HCT116 (cell line): ENCODE results near the gene RIMS1. TPM values are rescaled to one million over a fixed set of nuclear protein-coding genes. Genes with fewer than 3 reads are reported as not detected.

Source experiments
- ATAC-seq: fragments of 200-7000 bp; cut with Tn5 transposase; 2 replicates; pipeline ENCODE4 v1.9.1; 2020; ENCODE audit warnings: mild to moderate bottlenecking, moderate library complexity
- BruUV-seq: library from RNA; stranded (reverse); fragments of 400-500 nt; replicated peaks from 2 replicates; lab custom pipeline; 2021; lab: Mats Ljungman, UMichigan
- CTCF ChIA-PET: fragments of 300-600 bp; sonication (Branson Sonifier 250); formaldehyde crosslinking; loops from one replicate; lab custom pipeline; 2021; ENCODE audit warnings: antibody characterized with exemption; lab: Charles Lee
- POLR2A ChIA-PET: fragments of 300-600, 350-600 bp; sonication (Branson Sonifier 250); formaldehyde crosslinking; loops from one replicate; lab custom pipeline; 2021; ENCODE audit warnings: antibody characterized with exemption; lab: Charles Lee
- RAD21 ChIA-PET, 2 experiments: fragments of 300-600 bp; sonication (Branson Sonifier 250); formaldehyde crosslinking; loops; one replicate each; lab custom pipeline; 2023; ENCODE audit warnings: low total read pairs in 2 of 2; ENCODE audit not compliant: uncharacterized antibody in 2 of 2, unreplicated experiment in 2 of 2, low non-redundant PET in 1 of 2; lab: Charles Lee
- DNase-seq: peaks from one replicate; pipeline ENCODE4 v3.0.0-alpha.2; 2010; ENCODE audit warnings: low read depth, low spot score
- H2AFZ ChIP-seq: fragments of 200-600 bp; shearing (Covaris generic), sonication (generic); 2 replicates; pipeline ENCODE4 v1.6.1; 2017; ENCODE audit warnings: low read depth, mixed run types, mixed read lengths, antibody characterized with exemption, low read length; ENCODE audit not compliant: poor library complexity, severe bottlenecking
- H3K27ac ChIP-seq: 2 replicates; pipeline ENCODE4 v1.5.1; 2012; ENCODE audit warnings: low read depth, low read length
- H3K27me3 ChIP-seq: fragments of 200-600 bp; sonication (generic); 2 replicates; pipeline ENCODE4 v1.6.1; 2016; ENCODE audit warnings: mixed run types, low read length, mixed read lengths; ENCODE audit not compliant: insufficient read depth
- H3K36me3 ChIP-seq, 2 experiments: fragments of 200-500 bp in 1 of 2; fragments of 200-600 bp in 1 of 2; sonication (Bioruptor generic) in 1 of 2; sonication (generic) in 1 of 2; 2 replicates each; pipeline versions ENCODE4 v1.5.1 to v1.6.1; 2014 to 2016; ENCODE audit warnings: low read length in 2 of 2, inconsistent platforms in 1 of 2, mixed read lengths in 1 of 2, mixed run types in 1 of 2; ENCODE audit not compliant: insufficient read depth in 2 of 2, control insufficient read depth in 1 of 2
- H3K4me1 ChIP-seq, 2 experiments: fragments of 200-600 bp in 1 of 2; sonication (generic) in 1 of 2; 2 replicates each; pipeline versions ENCODE4 v1.5.1 to v1.6.1; 2012 to 2017; ENCODE audit warnings: low read length in 2 of 2, inconsistent platforms in 1 of 2, mild to moderate bottlenecking in 1 of 2, mixed read lengths in 1 of 2, mixed run types in 1 of 2, moderate library complexity in 1 of 2; ENCODE audit not compliant: insufficient read depth in 2 of 2, control insufficient read depth in 1 of 2
- H3K4me2 ChIP-seq: fragments of 200-600 bp; sonication (generic); 2 replicates; pipeline ENCODE4 v1.6.1; 2017; ENCODE audit warnings: mixed run types, low read length, mixed read lengths
- H3K4me3 ChIP-seq, 2 experiments: fragments of 200-600 bp in 1 of 2; sonication (generic) in 1 of 2; replicated peaks in 1 of 2; 2 replicates each; pipeline ENCODE4 v1.5.1; 2011 to 2016; ENCODE audit warnings: low read length in 2 of 2, control low read depth in 1 of 2, low read depth in 1 of 2, mild to moderate bottlenecking in 1 of 2, mixed read lengths in 1 of 2, mixed run types in 1 of 2
- H3K79me2 ChIP-seq: fragments of 200-600 bp; sonication (generic); 2 replicates; pipeline ENCODE4 v1.6.1; 2017; ENCODE audit warnings: mild to moderate bottlenecking, mixed run types, low read length, moderate library complexity, mixed read lengths; ENCODE audit not compliant: insufficient read depth
- H3K9ac ChIP-seq: fragments of 200-600 bp; sonication (generic); 2 replicates; pipeline ENCODE4 v1.6.1; 2016; ENCODE audit warnings: low read length, mixed read lengths
- H3K9me2 ChIP-seq: fragments of 200-600 bp; sonication (generic), shearing (Covaris generic); 2 replicates; pipeline ENCODE4 v1.6.1; 2017; ENCODE audit warnings: mixed run types, mild to moderate bottlenecking, moderate library complexity; ENCODE audit not compliant: insufficient read depth
- H3K9me3 ChIP-seq, 2 experiments: fragments of 200-500 bp in 1 of 2; fragments of 200-600 bp in 1 of 2; sonication (Bioruptor generic) in 1 of 2; sonication (generic) in 1 of 2; 2 replicates each; pipeline ENCODE4 v1.6.1; 2014 to 2017; ENCODE audit warnings: low read length in 2 of 2, mixed read lengths in 2 of 2, inconsistent platforms in 1 of 2, low read depth in 1 of 2, mild to moderate bottlenecking in 1 of 2, mixed run types in 1 of 2, moderate library complexity in 1 of 2; ENCODE audit not compliant: control insufficient read depth in 1 of 2, insufficient read depth in 1 of 2
- H4K20me1 ChIP-seq: fragments of 200-600 bp; sonication (generic), shearing (Covaris generic); 2 replicates; pipeline ENCODE4 v1.6.1; 2017; ENCODE audit warnings: mixed run types, mild to moderate bottlenecking, moderate library complexity; ENCODE audit not compliant: insufficient read depth
- CBX3 ChIP-seq: IDR thresholded peaks from 2 replicates; pipeline ENCODE4 v1.6.1; 2012; ENCODE audit warnings: low read depth
- CEBPB ChIP-seq: IDR thresholded peaks from 2 replicates; pipeline ENCODE4 v1.6.1; 2012; ENCODE audit warnings: low read depth
- EGR1 ChIP-seq: IDR thresholded peaks from 2 replicates; pipeline ENCODE4 v1.6.1; 2012; ENCODE audit warnings: low read depth
- EZH2 ChIP-seq: fragments of 200-600 bp; sonication (generic); IDR thresholded peaks from 2 replicates; pipeline ENCODE4 v1.6.1; 2017; ENCODE audit warnings: antibody characterized with exemption, mixed run types
- EZH2phosphoT487 ChIP-seq: fragments of 200-600 bp; IDR thresholded peaks from 2 replicates; pipeline ENCODE4 v1.6.1; 2018; ENCODE audit warnings: antibody characterized with exemption, borderline replicate concordance
- FOSL1 ChIP-seq: IDR thresholded peaks from 2 replicates; pipeline ENCODE4 v1.6.1; 2012; ENCODE audit warnings: low read depth
- POLR2AphosphoS5 ChIP-seq: IDR thresholded peaks from 2 replicates; pipeline ENCODE4 v1.6.1; 2011; ENCODE audit warnings: mild to moderate bottlenecking, low read depth, low read length, moderate library complexity
- RAD21 ChIP-seq: IDR thresholded peaks from 2 replicates; pipeline ENCODE4 v1.6.1; 2012; ENCODE audit warnings: low read depth, mild to moderate bottlenecking
- SIN3A ChIP-seq: IDR thresholded peaks from 2 replicates; pipeline ENCODE4 v1.6.1; 2012; ENCODE audit warnings: low read depth
- SP1 ChIP-seq: IDR thresholded peaks from 2 replicates; pipeline ENCODE4 v1.6.1; 2012; ENCODE audit warnings: low read depth
- SRF ChIP-seq: IDR thresholded peaks from 2 replicates; pipeline ENCODE4 v1.6.1; 2012; ENCODE audit warnings: low read depth
- TCF7L2 ChIP-seq: IDR thresholded peaks from 2 replicates; pipeline ENCODE4 v1.7.0; 2011; ENCODE audit warnings: borderline replicate concordance, inconsistent platforms; ENCODE audit not compliant: insufficient read depth, insufficient read length; ENCODE audit errors: extremely low read depth
- YY1 ChIP-seq: IDR thresholded peaks from 2 replicates; pipeline ENCODE4 v1.6.1; 2011; ENCODE audit warnings: low read length, low read depth, moderate library complexity, mild to moderate bottlenecking; ENCODE audit not compliant: insufficient replicate concordance; ENCODE audit errors: extremely low read depth
- ZFX ChIP-seq: fragments of 450-650 bp; IDR thresholded peaks from 2 replicates; pipeline ENCODE4 v1.6.1; 2017
- ZNF274 ChIP-seq: fragments of 200-500 bp; sonication (Bioruptor generic); IDR thresholded peaks from 2 replicates; pipeline ENCODE4 v1.6.1; 2014; ENCODE audit warnings: mild to moderate bottlenecking, low read depth, low read length, inconsistent platforms
- intact Hi-C: fragments of 100-400 bp; cut with micrococcal nuclease; formaldehyde crosslinking; loops from 2 replicates; pipeline ENCODE4 v1.10.0; 2022
- total RNA-seq: library from RNA; stranded (reverse); gene quantifications from one replicate; pipeline ENCODE4 v1.2.1, GENCODE V29; 2021; ENCODE audit not compliant: unreplicated experiment
- TF ChIP-seq, protein P1 (sequence below), 3 experiments: fragments of 200-600 bp in 1 of 3; sonication (generic) in 1 of 3; IDR thresholded peaks in 2 of 3; conservative IDR thresholded peaks in 1 of 3; 2 replicates each; pipeline ENCODE4 v1.5.1; 2012 to 2017; ENCODE audit warnings: low read depth in 2 of 3, low read length in 2 of 3, antibody characterized with exemption in 1 of 3, borderline replicate concordance in 1 of 3, control low read depth in 1 of 3, mild to moderate bottlenecking in 1 of 3, mixed read lengths in 1 of 3, mixed run types in 1 of 3, moderate library complexity in 1 of 3; ENCODE audit not compliant: insufficient read depth in 1 of 3
- TF ChIP-seq, protein P2 (sequence below): IDR thresholded peaks from 2 replicates; pipeline ENCODE4 v1.6.1; 2012
- TF ChIP-seq, protein P3 (sequence below): IDR thresholded peaks from 2 replicates; pipeline ENCODE4 v1.6.1; 2012

RIMS1 gene
- total RNA-seq, 1 experiment from 2014 or later: not detected

DNA sequence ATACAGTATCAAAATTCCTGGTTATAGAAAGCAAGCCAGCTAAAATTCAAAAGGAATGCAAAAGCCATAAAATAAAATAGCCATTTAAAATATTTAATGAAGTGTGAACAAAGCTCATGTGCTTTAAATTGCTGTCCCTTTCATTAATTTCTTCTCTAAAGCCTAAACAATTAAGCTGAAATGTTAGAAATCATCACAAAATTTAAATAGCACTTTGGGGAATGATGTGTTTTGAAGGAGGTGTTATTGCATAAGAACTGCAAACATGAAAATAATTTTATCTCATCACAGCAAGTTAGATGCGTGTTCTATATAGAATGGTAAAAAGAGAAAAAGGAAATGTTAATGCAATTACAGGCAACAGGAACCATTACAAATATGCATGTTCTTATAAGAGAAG, 111.0 kb downstream of the RIMS1 start:
- POLR2A ChIA-PET: no interaction called here
- H3K27me3 ChIP-seq: no peaks in the 10 kb centered on the region
- H3K9me2 ChIP-seq: no peaks in the 10 kb centered on the region
- H3K4me2 ChIP-seq: no peak overlapping the region
- H4K20me1 ChIP-seq: no peaks in the 10 kb centered on the region
- no peaks in the 10 kb centered on the region for H3K36me3 ChIP-seq
- H2AFZ ChIP-seq: no peak overlapping the region
- no peaks in the 10 kb centered on the region for H3K4me1 ChIP-seq
- RAD21 ChIA-PET: no interaction called here
- no peak overlapping the region for H3K4me3 ChIP-seq
- H3K9ac ChIP-seq: no peak overlapping the region
- no peak for TF ChIP-seq ZFX
- TF ChIP-seq, protein P1, sequence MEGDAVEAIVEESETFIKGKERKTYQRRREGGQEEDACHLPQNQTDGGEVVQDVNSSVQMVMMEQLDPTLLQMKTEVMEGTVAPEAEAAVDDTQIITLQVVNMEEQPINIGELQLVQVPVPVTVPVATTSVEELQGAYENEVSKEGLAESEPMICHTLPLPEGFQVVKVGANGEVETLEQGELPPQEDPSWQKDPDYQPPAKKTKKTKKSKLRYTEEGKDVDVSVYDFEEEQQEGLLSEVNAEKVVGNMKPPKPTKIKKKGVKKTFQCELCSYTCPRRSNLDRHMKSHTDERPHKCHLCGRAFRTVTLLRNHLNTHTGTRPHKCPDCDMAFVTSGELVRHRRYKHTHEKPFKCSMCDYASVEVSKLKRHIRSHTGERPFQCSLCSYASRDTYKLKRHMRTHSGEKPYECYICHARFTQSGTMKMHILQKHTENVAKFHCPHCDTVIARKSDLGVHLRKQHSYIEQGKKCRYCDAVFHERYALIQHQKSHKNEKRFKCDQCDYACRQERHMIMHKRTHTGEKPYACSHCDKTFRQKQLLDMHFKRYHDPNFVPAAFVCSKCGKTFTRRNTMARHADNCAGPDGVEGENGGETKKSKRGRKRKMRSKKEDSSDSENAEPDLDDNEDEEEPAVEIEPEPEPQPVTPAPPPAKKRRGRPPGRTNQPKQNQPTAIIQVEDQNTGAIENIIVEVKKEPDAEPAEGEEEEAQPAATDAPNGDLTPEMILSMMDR (IDR thresholded peaks at IDR 0.05 in 2 of 3, conservative IDR thresholded peaks at IDR 0.05 in 1 of 3; ENCODE audit: borderline replicate concordance in 1 of 3, insufficient read depth in 1 of 3, low read depth in 2 of 3, low read length in 2 of 3): no peak
- TF ChIP-seq SP1: no peak
- TF ChIP-seq RAD21: no peak
- TF ChIP-seq SRF: no peak
- intact Hi-C loops: no loop called here
- CTCF ChIA-PET: no interaction called here
- no peak overlapping the region for H3K27ac ChIP-seq
- no peaks in the 10 kb centered on the region for H3K79me2 ChIP-seq
- peaks cover 0 to 6% of the 10 kb centered on the region in 2 experiments; a peak in 1 of 4 replicates for H3K9me3 ChIP-seq
- DNase-seq (no peak), ATAC-seq (no peak)
- no TSS peak for BruUV-seq

DNA sequence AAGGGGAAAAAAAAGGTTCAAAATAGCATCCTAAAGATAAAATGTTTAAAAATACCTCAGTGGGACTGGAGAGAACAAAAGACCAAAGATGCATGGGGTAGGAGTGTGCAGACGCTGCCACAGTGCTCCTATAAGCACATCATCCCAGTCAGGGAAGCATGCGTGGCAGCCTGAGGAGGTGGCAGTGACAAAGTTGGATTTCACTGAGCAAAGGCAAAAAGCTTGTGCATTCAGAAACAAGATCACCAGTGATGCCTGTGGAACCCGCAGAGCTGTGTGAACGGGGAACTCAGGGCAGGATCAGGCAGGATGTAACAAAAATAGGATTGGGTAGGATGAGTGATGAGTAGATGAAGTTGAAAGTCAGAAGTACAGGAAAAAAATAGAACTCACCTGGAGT, 116.1 kb downstream of the RIMS1 start:
- ChIA-PET CTCF (no interaction called here), RAD21 (no interaction called here), POLR2A (no interaction called here)
- TF ChIP-seq POLR2AphosphoS5: no peak
- no peak for TF ChIP-seq SIN3A
- no peak for TF ChIP-seq EZH2
- no peak for TF ChIP-seq EGR1
- TF ChIP-seq, protein P1 (IDR thresholded peaks at IDR 0.05 in 2 of 3, conservative IDR thresholded peaks at IDR 0.05 in 1 of 3; ENCODE audit: borderline replicate concordance in 1 of 3, insufficient read depth in 1 of 3, low read depth in 2 of 3, low read length in 2 of 3): no peak
- TF ChIP-seq ZNF274: no peak
- no peak for TF ChIP-seq SRF
- no peak for TF ChIP-seq YY1
- TF ChIP-seq FOSL1: no peak
- TF ChIP-seq, protein P2, sequence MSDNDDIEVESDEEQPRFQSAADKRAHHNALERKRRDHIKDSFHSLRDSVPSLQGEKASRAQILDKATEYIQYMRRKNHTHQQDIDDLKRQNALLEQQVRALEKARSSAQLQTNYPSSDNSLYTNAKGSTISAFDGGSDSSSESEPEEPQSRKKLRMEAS: no peak
- TF ChIP-seq CBX3: no peak
- no peak for TF ChIP-seq CEBPB
- TF ChIP-seq, protein P3, sequence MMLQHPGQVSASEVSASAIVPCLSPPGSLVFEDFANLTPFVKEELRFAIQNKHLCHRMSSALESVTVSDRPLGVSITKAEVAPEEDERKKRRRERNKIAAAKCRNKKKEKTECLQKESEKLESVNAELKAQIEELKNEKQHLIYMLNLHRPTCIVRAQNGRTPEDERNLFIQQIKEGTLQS: no peak
- no peak for TF ChIP-seq EZH2phosphoT487
- no peak for TF ChIP-seq TCF7L2
- Histone ChIP-seq H3K4me1 (no peaks in the 10 kb centered on the region), H2AFZ (no peak overlapping the region), H4K20me1 (no peaks in the 10 kb centered on the region), H3K36me3 (no peaks in the 10 kb centered on the region), H3K27ac (no peak overlapping the region), H3K4me3 (no peak overlapping the region), H3K4me2 (no peak overlapping the region), H3K9me2 (no peaks in the 10 kb centered on the region), H3K79me2 (no peaks in the 10 kb centered on the region), H3K27me3 (no peaks in the 10 kb centered on the region), H3K9me3 (0 out of 4 replicates have a peak, but pooled peaks cover 0 to 6% of the 10 kb centered on the region in 2 experiments), H3K9ac (no peak overlapping the region)
- no TSS peak for BruUV-seq
- DNase-seq: no peak
- ATAC-seq: no peak
- intact Hi-C loops: no loop called here
